IPS-18c (cell line): Measurements from ENCODE around the gene HSF4.
A peak's percentile ranks its signal among the peaks of the same experiment; 100 is the strongest.

ENCODE experiments used
- H3K4me3 ChIP-seq: 2 replicates; pipeline ENCODE4 v1.7.0; 2013; ENCODE audit warnings: low read depth, mild to moderate bottlenecking, low read length, moderate library complexity; ENCODE audit not compliant: insufficient read depth
- H3K9me3 ChIP-seq: one replicate; pipeline ENCODE4 v1.6.1; 2013; ENCODE audit warnings: mild to moderate bottlenecking, low read length, moderate library complexity; ENCODE audit not compliant: control insufficient read depth, insufficient read depth

HSF4 gene

DNA sequence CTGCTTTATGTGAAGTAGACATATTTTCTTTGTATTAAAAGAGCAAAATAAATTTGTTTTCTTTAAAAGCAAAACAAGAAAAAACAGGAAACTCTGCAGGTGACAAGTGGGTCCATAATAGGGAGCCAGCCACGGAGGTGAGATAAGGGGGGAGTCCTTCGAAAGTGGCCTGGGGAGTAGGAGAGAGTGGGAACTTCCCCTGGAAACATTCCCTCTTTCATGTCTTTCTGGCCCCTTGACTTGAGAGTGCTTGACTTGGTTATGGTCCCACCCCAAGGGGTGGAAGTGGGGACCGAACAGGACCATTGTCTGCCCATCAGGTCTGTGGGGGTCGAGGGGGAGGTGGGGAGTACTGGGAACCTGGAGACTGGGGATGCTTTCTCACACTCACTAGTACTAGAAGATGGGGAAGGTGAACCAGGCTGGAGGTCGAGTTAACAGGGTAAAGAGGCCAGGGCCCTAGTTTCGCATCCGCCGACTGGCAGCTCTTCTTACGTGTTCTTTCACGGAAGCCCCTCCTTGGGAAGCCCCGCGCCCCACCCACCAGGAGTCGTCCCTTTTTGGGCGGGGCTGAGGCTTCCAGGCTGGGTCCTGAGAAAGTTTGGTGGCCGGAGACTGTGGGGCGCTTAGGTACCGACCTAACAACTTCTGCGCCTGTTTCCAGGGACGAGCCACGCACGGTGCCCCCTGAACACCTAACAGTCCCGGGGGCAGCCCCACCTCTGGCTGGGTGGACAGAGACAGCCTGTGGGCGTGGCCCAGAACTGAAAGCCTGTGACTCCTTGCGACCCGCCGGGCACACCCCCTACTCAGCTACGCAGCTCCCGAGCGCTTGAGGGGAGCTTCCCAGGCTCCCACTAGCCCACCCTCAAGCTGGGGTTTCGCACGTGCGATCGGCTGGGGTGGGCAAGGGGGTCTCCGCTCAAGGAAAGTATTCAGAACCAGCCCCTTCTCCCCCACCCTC lies 5.6 kb upstream of the HSF4 start:
- Histone ChIP-seq H3K9me3 (peaks cover 3% of the 10 kb centered on the region), H3K4me3 (peak overlapping the region; percentile 74)

DNA sequence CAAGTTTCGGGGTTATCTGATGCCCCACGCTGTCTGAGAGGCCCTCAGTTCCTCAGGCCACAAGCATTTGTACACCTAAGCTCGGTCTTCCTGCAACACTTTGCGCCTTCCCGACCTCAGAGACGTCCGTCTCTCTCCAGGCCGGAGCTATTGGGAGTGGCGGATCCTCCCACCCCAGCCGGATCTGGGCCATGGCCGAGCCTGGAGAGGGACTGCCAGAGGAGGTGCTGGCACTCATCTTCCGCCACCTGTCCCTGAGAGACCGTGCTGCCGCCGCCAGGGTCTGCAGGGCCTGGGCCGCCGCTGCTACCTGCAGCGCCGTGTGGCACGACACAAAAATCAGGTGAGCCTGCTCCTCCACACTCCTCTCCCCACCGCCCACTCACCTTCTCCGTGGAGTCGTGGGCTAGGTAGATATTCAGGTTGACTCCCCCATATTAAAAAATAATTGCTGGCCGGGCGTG lies 2.9 kb upstream of the HSF4 start:
- no peak overlapping the region for H3K4me3 ChIP-seq

DNA sequence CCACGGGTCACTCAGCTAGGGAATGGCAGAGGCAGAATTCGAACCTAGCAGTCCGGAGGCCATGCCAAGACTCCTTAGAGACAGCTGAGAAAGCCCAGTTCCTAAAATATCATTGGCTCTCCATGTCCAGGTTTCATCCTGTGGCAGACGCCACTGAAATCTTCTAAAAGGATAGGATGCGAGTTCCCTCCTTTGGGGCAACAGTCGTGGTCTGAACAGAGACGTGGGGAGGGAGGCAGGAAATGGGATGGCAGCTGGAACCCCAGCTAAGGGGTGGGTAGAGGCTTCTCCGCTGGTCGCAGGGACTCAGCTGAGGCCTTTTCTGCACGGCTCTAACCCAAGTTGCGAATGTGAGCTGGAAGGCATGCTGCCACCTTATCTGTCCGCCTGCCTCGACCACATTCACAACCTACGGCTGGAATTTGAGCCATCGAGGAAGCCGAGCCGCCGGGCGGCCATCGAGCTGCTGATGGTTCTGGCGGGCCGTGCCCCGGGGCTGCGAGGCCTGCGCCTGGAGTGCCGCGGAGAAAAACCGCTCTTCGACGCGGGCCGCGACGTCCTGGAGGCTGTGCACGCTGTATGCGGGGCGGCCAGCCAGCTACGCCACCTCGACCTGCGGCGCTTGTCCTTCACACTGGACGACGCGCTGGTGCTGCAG lies 1.9 kb upstream of the HSF4 start:
- H3K4me3 ChIP-seq = peak overlapping the region; percentile 43; the same call in 1 of the 2 replicates
- H3K9me3 ChIP-seq = peaks cover 6% of the 10 kb centered on the region

More for the DNA sequence above, 2.9 kb upstream of the HSF4 start:
- peaks cover 6% of the 10 kb centered on the region for H3K9me3 ChIP-seq

GRCh38 chr16:67163164-67163998 lies 1.2 kb upstream of the HSF4 start:
- H3K4me3 ChIP-seq = peak overlapping the region; percentile 43
- peaks cover 6% of the 10 kb centered on the region for H3K9me3 ChIP-seq

GRCh38 chr16:67163999-67164558 lies 466 bp upstream of the HSF4 start:
- peak overlapping the region; percentile 43; the same call in 1 of the 2 replicates for H3K4me3 ChIP-seq
- peaks cover 6% of the 10 kb centered on the region for H3K9me3 ChIP-seq

GRCh38 chr16:67165121-67166078 lies 855 bp downstream of the HSF4 start:
- peaks cover 6% of the 10 kb centered on the region for H3K9me3 ChIP-seq
- peak overlapping the region; percentile 31 for H3K4me3 ChIP-seq

DNA sequence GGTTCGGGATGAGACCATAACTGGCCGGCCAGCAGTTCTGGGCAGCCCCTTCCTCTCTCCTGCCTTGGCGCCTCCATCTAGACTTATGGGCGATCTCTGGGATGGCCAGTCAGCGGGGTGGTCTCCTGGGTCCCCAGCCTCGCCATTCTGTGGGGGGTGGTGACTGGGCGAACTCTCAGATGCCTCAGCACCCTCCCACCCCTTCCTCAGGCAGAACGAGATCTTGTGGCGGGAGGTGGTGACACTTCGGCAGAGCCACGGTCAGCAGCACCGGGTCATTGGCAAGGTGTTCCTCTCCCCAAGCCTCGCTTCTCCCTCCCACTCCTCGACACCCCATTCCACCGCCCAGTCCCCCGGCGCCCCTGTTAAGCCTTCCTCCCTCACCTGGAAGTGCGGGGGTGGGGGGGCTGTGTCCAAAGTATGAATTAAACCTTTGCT lies 1.6 kb downstream of the HSF4 start:
- H3K4me3 ChIP-seq = no peak overlapping the region
- H3K9me3 ChIP-seq = peaks cover 6% of the 10 kb centered on the region

DNA sequence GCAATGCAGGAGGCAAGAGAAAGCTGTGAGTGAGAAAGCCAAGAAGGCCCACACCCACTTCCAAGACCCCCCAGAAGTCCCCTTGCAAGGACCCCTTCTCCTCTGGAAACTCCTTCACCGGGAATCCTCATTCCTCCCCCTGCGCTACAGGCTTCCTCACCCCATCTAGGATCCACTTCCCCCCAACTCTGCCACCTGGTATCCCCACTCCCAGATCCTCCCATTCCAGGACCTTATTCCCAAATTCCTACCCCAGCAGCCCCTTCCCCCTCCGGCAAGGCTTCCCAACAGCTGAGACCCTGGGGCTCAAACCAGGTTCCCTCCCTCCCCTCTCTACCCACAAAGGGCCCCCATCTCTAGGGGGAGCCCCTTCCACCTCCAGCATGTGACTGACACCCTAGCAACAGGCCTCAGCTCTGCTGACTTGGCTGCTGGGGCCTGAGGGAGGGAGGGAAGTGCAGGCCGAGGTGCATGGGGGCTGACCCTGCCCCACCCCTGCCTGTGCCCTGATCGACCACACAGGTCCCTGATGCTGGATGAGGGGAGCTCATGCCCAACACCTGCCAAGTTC lies 2.1 kb downstream of the HSF4 start:
- peaks cover 6% of the 10 kb centered on the region for H3K9me3 ChIP-seq

DNA sequence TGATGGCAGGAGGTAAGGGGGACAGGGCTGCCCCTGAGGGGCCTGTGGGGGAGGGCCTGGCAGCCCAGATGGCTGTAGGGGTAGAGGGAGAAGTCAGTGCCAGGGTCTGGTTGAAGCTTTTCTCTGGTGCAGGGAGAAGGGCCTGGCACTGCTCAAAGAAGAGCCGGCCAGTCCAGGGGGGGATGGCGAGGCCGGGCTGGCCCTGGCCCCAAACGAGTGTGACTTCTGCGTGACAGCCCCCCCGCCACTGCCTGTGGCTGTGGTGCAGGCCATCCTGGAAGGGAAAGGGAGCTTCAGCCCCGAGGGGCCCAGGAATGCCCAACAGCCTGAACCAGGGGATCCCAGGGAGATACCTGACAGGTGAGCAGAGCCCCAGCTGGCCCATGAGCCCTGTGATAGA lies 3.0 kb downstream of the HSF4 start:
- H3K9me3 ChIP-seq = peaks cover 6% of the 10 kb centered on the region
- H3K4me3 ChIP-seq = no peak overlapping the region

More for the DNA sequence above, 2.1 kb downstream of the HSF4 start:
- H3K4me3 ChIP-seq = no peak overlapping the region

DNA sequence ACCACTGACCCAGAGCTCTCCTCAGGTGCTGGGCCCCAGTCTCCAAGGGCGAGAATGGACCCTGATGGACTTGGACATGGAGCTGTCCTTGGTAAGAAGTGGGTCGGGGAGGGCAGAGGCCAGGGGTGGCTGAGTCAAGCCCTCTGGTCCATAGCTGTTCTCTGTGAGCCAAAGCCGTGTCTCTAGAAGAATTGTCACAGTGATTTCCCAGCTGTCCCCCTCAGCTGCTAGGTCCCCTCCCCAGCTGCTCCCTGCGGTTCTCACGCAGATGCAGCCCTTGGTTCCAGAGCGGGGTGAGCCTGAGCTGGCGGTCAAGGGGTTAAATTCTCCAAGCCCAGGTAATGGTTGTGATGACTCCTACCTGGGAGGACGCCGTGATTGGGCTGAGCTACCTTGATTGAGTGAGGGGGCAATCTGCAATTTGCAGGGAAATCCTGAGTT lies 4.5 kb downstream of the HSF4 start:
- Histone ChIP-seq H3K9me3 (peaks cover 3% of the 10 kb centered on the region), H3K4me3 (peak overlapping the region; percentile 64)

- Histone ChIP-seq H3K4me3 (peak overlapping the region; percentile 64), H3K9me3 (peaks cover 3% of the 10 kb centered on the region)
Observed at GRCh38 chr16:67169642-67170167, 5.2 kb downstream of the HSF4 start.

GRCh38 chr16:67170168-67170948 lies 5.8 kb downstream of the HSF4 start, which contains the start of gene NOL3:
TSS of gene NOL3 (plus strand) at chr16:67170538.
- peak within 1 kb of the TSS; percentile 64 for H3K4me3 ChIP-seq
- H3K9me3 ChIP-seq = no peaks in the 10 kb centered on the region

GRCh38 chr16:67170949-67171649 lies 6.6 kb downstream of the HSF4 start:
- peak overlapping the region; percentile 64 for H3K4me3 ChIP-seq

GRCh38 chr16:67173323-67173722 lies 8.8 kb downstream of the HSF4 start:
- Histone ChIP-seq H3K4me3 (no peak overlapping the region), H3K9me3 (no peaks in the 10 kb centered on the region)

More at GRCh38 chr16:67170949-67171649, 6.6 kb downstream of the HSF4 start:
- H3K9me3 ChIP-seq = no peaks in the 10 kb centered on the region
